Measurements from ENCODE around the gene PRR15L. TPM values are rescaled to one million over a fixed set of nuclear protein-coding genes. Genes with fewer than 3 reads are reported as not detected.
"Not testable (repeated sequence)": the region's sequence is repeated elsewhere in the genome, so short reads cannot be mapped to it uniquely, and the experiment has no call there.

The PRR15L gene
- polyA plus RNA-seq, 10 donors = 0.14 to 0.42 (median 0.26) TPM; not detected in 5

- peak in 2 of 3 donors; percentile 24 to 39 for DNase-seq
Measured at GRCh38 chr17:47935961-47936360, 21.7 kb downstream of the PRR15L start.

GRCh38 chr17:47935468-47935867 is 22.2 kb downstream of the PRR15L start:
- DNase-seq = not testable (repeated sequence)

DNA sequence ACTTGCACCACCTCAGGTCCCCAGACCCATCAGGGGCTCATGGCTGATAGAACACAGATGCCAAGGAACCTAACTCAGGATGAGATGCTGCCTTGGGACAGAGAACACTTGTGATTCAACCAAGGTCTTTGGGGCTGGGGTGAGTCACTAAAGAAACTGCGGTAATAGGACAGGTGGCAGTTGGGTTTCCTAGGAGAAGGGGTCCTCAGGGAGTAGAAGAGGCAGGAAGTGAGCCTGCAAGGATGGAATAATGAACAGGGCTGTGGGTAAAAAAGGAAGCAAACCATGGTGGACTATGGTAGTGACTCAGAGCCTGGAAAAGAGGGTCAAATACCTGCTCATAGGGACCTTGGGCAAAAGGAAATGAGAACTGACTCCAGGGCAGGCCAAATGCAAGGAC is 22.8 kb downstream of the PRR15L start:
- no peak for DNase-seq

- DNase-seq = no peak
Measured at GRCh38 chr17:47931848-47932247, 25.8 kb downstream of the PRR15L start.

DNA sequence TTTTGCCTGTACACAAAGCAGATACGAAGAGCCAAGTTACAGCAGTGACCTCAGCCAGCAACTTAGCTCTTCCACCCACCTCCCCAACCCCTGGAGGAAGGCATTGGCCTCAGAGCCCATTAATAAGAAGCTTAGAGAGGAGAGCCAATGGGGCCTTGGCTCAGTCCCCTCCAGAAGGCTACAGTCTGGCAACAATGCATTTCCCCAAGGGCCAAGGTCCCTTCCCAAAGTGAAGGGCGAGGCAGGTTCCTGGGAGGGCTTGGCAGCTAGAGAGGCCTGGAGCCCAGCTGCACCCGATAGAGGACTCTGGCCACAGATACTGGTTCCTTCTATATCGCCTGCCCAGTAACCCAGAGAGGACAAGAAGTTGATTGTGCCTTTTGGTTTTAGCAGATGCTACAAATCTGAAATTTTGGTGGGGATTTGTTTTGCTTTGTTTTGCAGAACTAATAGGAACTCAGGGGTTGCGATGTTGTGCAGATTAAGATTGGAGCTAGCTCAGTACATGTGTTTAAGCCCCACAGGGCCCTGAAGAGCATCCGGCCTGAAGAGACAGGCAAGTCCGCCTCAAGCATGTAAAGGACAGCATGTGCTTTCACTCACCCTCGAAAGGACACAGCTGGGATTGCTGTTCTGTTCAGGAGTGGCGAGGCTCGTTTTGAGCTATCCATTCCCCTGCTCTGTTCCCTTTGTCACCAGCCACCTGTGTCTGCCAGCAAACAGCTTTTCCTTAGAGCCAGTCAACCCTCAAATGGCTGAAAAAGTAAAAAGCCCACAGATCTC is 28.3 kb downstream of the PRR15L start:
- DNase-seq = peak in 2 of 3 donors; percentile 47 to 83

DNA sequence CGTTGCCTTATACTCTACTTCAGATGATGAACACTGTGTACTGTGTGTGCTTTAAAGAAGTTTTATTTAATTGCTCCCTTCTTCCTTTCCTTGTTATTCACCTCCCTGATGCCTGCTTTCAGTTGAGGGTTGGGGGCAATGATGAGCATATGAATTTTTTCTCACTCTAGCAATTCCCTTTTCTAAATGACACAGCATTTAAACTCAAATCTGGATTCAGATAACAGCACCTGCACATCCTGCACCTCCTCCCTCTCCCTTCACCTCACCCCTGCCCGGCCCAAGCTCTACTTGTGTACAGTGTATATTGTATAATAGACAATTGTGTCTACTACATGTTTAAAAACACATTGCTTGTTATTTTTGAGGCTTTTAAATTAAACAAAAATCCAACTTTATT is 29.3 kb downstream of the PRR15L start:
- DNase-seq = no peak

DNA sequence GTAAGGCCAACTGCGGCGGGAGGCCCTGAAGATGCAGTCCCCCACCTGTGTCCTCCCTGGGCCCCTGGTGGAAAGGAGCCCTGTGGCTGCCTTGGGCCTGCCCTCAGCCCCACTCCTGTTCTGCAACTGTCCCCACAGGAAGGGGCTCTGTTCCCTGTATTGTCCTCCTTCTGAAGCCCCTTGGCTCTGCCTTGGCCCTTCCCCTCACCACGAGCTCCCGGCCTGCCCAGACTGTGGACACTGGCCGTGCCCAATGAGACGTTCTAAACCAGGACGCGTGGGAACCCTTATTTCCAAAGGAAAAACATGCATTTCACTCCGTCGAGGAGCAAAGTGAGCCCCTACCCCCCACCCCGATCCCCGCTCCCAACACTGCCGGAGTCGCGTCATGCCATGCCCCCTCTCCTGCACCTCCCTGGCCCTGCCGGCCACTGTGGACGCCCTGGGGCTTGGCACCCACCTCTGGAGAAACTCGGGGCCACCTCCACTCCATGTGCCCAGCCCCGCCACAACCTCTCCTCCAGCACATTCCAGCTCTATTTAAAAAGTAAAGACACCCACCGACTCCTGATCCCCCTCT is 29.8 kb downstream of the PRR15L start:
- no peak for DNase-seq

GRCh38 chr17:47925678-47925988 is 32.0 kb downstream of the PRR15L start:
- DNase-seq = no peak

GRCh38 chr17:47924785-47925677 is 32.7 kb downstream of the PRR15L start:
- no peak for DNase-seq

- not testable (repeated sequence) for DNase-seq
Measured at GRCh38 chr17:47919889-47920288, 37.8 kb downstream of the PRR15L start.

- no peak for DNase-seq
Measured at GRCh38 chr17:47918991-47919390, 38.7 kb downstream of the PRR15L start.

DNA sequence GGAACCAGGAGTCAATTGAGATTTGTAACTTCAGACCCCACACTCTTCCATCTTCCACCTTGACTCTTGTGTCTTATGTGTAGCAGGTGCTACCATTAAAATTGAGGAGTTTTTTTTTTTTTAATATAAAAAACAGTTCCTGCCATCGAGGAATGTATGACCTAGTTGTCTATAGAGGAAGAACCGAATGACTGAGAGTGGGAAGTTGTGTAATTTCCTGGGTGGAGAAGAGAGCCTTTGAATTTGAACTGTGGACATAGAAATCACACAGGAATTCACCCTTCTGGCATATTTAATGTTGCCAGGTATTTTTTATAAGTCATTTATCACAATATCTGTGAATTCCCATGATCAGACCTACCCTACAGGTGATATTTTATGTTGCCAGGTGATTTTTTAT is 39.7 kb downstream of the PRR15L start:
- no peak for DNase-seq

- DNase-seq = no peak
Measured at GRCh38 chr17:47917581-47917980, 40.1 kb downstream of the PRR15L start.

DNA sequence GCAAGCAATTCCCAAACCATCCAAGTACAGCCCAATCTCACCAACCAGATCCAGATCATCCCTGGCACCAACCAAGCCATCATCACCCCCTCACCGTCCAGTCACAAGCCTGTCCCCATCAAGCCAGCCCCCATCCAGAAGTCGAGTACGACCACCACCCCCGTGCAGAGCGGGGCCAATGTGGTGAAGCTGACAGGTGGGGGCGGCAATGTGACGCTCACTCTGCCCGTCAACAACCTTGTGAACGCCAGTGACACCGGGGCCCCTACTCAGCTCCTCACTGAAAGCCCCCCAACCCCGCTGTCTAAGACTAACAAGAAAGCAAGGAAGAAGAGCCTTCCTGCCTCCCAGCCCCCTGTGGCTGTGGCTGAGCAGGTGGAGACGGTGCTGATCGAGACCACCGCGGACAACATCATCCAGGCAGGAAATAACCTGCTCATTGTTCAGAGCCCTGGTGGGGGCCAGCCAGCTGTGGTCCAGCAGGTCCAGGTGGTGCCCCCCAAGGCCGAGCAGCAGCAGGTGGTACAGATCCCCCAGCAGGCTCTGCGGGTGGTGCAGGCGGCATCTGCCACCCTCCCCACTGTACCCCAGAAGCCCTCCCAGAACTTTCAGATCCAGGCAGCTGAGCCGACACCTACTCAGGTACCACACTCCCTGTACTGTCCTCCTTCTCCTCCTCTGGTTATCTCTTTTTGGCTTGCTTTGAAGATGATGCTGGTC is 41.0 kb downstream of the PRR15L start:
- no peak for DNase-seq

GRCh38 chr17:47915776-47916398 is 41.8 kb downstream of the PRR15L start:
- peak in 1 of 3 donors; percentile 72 for DNase-seq

DNA sequence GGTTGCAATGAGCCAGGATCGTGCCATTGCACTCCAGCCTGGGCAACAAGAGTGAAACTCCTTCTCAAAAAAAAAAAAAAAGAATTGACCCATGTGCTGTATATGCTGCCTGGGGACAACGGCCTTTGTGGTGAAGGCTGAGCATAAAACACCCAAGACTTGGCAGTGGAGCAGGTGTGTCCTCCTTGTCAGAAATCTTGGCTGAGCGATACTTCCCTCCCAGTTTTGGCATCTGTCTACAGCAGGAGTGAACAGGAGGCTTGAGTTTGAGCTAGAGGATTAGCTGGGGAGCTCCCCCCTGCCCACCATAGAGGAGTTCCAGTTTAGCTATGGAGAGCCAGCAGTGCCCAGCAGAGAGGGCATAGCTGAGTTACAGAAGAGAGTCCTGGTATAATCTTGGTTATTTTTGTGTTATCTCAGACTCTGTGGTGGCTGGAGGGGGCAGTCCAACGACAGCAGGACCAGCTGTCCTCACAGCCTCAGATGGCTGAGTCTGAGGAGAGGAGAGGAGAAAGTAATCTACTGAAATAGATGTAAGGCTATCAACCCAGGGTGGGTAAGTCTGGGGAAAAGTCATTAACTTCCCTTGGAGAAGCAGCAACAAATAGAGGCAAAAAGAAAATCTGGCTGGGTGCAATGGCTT is 43.3 kb downstream of the PRR15L start:
- DNase-seq = no peak

GRCh38 chr17:47913050-47913449 is 44.6 kb downstream of the PRR15L start:
- DNase-seq = no peak

DNA sequence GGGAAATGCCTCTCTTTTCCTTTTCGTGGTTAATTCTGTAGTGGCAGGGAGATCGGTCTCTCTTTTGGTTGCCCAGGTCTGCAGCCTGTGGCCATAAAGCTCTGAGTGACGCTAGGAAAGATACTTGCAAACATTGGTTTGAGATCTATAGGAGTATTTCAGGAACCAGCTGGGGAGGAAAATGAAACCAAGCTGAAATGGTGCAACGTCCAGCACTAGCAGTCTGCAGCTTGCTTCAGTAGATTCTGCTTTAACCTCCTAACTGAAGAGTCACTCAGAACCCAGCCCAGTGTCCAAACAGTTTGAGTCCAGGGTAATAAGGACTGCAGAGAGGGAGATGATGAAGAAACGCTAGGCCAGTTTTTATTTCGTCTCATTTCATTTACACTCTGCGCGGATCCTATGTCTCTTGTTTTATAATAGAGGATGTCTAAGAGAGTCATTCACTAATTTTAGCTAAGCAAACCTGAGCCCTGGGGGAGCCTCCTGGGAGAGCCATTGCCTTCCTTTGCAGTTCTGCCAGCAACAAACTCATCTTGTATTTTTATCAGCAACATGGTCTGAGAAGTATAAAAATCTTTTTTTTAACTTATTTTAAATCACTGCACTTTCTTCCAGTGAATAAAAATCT is 49.6 kb downstream of the PRR15L start:
- peak in 1 of 3 donors; percentile 56 for DNase-seq

- DNase-seq = no peak
Measured at GRCh38 chr17:47906443-47906842, 51.2 kb downstream of the PRR15L start.

DNA sequence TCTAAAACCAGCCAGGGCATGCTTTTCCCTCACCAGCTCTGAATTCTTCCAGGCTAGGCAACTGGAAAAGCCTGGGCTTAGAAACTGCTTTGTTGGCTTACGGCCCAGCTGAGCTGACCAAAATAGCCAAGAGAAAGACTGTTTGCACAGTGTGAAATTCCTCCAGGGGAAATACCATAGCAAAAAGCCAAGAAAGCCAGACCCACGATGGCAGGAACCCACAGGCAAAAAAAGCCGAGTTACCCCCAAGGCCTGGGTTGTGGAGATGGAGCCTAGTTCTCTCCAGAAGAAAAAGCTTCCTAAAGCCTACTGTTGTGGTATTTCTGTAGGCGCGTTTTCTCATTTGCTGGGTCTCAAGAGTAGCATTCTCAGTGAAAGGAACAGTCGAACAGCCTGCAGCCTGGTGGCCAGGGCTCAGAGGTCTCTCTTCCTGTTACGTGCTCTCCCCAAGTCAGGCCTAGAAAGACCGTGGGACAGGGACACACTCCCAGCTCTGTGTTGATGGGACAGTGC is 52.4 kb downstream of the PRR15L start:
- DNase-seq = peak; percentile 79 to 88 (median 80)
